LNCAP (cell line): ENCODE results near the gene PKP1.

Experiments
- CTCF ChIP-seq: fragments of 450-650 bp; IDR thresholded peaks from 2 replicates; pipeline ENCODE4 v1.5.1; 2017; ENCODE audit warnings: mild to moderate bottlenecking

The PKP1 gene

GRCh38 chr1:201329801-201330200, 46.5 kb downstream of the PKP1 start:
- TF ChIP-seq CTCF = no peak

GRCh38 chr1:201330541-201330940, 47.2 kb downstream of the PKP1 start:
- no peak for TF ChIP-seq CTCF

- no peak for TF ChIP-seq CTCF
These were observed 47.9 kb downstream of the PKP1 start for GRCh38 chr1:201331166-201331565.

DNA sequence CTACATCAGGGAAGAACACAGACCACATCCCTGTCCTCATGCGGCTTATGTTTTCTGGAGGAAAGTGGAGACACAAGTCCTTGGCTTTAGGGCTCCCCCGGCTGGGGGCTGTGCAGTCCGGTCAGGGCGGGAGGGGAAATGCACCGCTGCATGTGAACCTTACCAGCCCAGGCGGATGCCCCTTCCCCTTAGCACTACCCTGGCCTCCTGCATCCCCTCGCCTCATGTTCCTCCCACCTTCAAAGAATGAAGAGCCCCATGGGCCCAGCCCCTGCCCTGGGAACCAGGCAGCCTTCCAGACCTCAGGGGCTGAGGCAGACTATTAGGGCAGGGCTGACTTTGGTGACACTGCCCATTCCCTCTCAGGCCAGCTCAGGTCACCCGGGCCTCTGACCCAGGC, 48.7 kb downstream of the PKP1 start:
- no peak for TF ChIP-seq CTCF

GRCh38 chr1:201332616-201333335, 49.5 kb downstream of the PKP1 start:
- TF ChIP-seq CTCF = no peak

- TF ChIP-seq CTCF = no peak
These were observed 51.2 kb downstream of the PKP1 start for GRCh38 chr1:201334325-201335173.

GRCh38 chr1:201335174-201335870, 52.0 kb downstream of the PKP1 start:
- TF ChIP-seq CTCF = no peak
